ENCODE measurements around the gene SAE1. TPM values are rescaled to one million over a fixed set of nuclear protein-coding genes. Genes with fewer than 3 reads are reported as not detected.

SAE1 gene
- total and polyA plus RNA-seq, 2 experiments from 2014 or later: 115 to 236 TPM

DNA sequence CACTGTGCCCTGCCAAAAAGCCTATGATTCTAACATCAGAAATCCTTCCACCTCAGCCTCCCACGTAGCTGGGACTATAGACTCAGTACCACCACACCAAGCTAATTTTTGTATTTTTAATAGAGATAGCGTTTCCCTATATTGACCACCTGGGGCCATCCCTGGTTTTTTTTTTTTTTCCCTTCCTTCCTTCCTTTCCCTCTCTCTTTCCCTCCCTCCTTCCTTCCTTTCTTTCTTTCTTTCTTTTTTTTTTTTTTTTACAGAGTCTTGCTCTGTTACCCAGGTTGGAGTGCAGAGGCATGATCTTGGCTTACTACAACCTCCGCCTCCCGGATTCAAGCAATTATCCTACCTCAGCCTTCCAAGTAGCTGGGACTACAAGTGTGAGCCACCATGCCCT is 1.1 kb upstream of the SAE1 start (continued):
- TF ChIP-seq, protein P1, sequence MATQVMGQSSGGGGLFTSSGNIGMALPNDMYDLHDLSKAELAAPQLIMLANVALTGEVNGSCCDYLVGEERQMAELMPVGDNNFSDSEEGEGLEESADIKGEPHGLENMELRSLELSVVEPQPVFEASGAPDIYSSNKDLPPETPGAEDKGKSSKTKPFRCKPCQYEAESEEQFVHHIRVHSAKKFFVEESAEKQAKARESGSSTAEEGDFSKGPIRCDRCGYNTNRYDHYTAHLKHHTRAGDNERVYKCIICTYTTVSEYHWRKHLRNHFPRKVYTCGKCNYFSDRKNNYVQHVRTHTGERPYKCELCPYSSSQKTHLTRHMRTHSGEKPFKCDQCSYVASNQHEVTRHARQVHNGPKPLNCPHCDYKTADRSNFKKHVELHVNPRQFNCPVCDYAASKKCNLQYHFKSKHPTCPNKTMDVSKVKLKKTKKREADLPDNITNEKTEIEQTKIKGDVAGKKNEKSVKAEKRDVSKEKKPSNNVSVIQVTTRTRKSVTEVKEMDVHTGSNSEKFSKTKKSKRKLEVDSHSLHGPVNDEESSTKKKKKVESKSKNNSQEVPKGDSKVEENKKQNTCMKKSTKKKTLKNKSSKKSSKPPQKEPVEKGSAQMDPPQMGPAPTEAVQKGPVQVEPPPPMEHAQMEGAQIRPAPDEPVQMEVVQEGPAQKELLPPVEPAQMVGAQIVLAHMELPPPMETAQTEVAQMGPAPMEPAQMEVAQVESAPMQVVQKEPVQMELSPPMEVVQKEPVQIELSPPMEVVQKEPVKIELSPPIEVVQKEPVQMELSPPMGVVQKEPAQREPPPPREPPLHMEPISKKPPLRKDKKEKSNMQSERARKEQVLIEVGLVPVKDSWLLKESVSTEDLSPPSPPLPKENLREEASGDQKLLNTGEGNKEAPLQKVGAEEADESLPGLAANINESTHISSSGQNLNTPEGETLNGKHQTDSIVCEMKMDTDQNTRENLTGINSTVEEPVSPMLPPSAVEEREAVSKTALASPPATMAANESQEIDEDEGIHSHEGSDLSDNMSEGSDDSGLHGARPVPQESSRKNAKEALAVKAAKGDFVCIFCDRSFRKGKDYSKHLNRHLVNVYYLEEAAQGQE (IDR thresholded peaks at IDR 0.05; ENCODE audit: unreplicated experiment): no peak
- no peak for TF ChIP-seq CREB1 (CRISPR knock-in tag; IDR thresholded peaks at IDR 0.05; ENCODE audit: low read depth)

- TF ChIP-seq POLR2AphosphoS5 (IDR thresholded peaks at IDR 0.05; ENCODE audit: low read depth) (no peak), EZH2phosphoT487 (IDR thresholded peaks at IDR 0.05; ENCODE audit: unreplicated experiment) (no peak)
- no peaks in the 10 kb centered on the region for H3K27me3 ChIP-seq (ENCODE audit: insufficient read depth)
- peaks cover 44% of the 10 kb centered on the region for H3K79me2 ChIP-seq (replicated peaks; ENCODE audit: insufficient read depth)
- peaks cover 10% of the 10 kb centered on the region for H3K9me3 Mint-ChIP-seq
- H3K27ac Mint-ChIP-seq: peak overlapping the region; percentile 98
- no peak for DNase-seq (ENCODE audit: low spot score)
- H3K4me3 Mint-ChIP-seq: peak overlapping the region; percentile 98
- peaks cover 37% of the 10 kb centered on the region for H3K36me3 Mint-ChIP-seq (ENCODE audit: low read depth)
- peak overlapping the region; percentile 64; the same call in 1 of the 2 replicates for H2AFZ ChIP-seq
- H3K4me3 ChIP-seq: no peak overlapping the region
- ATAC-seq: no peak
- peaks cover 19% of the 10 kb centered on the region; the same call in 1 of the 2 replicates for H3F3A ChIP-seq (replicated peaks; ENCODE audit: low read depth)
- peaks cover 25% of the 10 kb centered on the region for H3K4me1 Mint-ChIP-seq
- no peak overlapping the region for H3K4me2 ChIP-seq
- H4K20me1 ChIP-seq (replicated peaks; ENCODE audit: insufficient read depth): peaks cover 34% of the 10 kb centered on the region
- H3K27me3 Mint-ChIP-seq (ENCODE audit: insufficient read depth, low read depth, poor library complexity): peaks cover 23% of the 10 kb centered on the region
- H3K9me2 ChIP-seq (ENCODE audit: insufficient read depth): no peaks in the 10 kb centered on the region
- no peak overlapping the region for H3K27ac ChIP-seq (ENCODE audit: low read depth)
- H3K36me3 ChIP-seq (ENCODE audit: insufficient read depth): peaks cover 16% of the 10 kb centered on the region; the same call in 1 of the 2 replicates
- peaks cover 28% of the 10 kb centered on the region for H3K4me1 ChIP-seq (ENCODE audit: insufficient read depth)
Observed at GRCh38 chr19:47130120-47130588, 481 bp upstream of the SAE1 start.

- peak overlapping the region; percentile 100 for H3K4me3 ChIP-seq
- peak overlapping the region; percentile 10; the same call in 1 of the 2 replicates for H3K27ac Mint-ChIP-seq
- H3K4me1 ChIP-seq (ENCODE audit: insufficient read depth): peaks cover 28% of the 10 kb centered on the region
- no peak for DNase-seq (ENCODE audit: low spot score)
- H3K4me3 Mint-ChIP-seq: peak overlapping the region; percentile 98
- H2AFZ ChIP-seq: no peak overlapping the region
- H3K36me3 ChIP-seq (ENCODE audit: insufficient read depth): peaks cover 16% of the 10 kb centered on the region; the same call in 1 of the 2 replicates
- 0 out of 2 replicates have a peak, but pooled peaks cover 19% of the 10 kb centered on the region for H3F3A ChIP-seq (replicated peaks; ENCODE audit: low read depth)
- no peaks in the 10 kb centered on the region for H3K27me3 ChIP-seq (ENCODE audit: insufficient read depth)
- H4K20me1 ChIP-seq (replicated peaks; ENCODE audit: insufficient read depth): peaks cover 56% of the 10 kb centered on the region
- peak overlapping the region; percentile 99 for H3K4me2 ChIP-seq
- peak overlapping the region; percentile 97; the same call in 1 of the 2 replicates for H3K27ac ChIP-seq (ENCODE audit: low read depth)
- peaks cover 23% of the 10 kb centered on the region for H3K27me3 Mint-ChIP-seq (ENCODE audit: insufficient read depth, low read depth, poor library complexity)
- H3K36me3 Mint-ChIP-seq (ENCODE audit: low read depth): peaks cover 55% of the 10 kb centered on the region
- H3K9me3 Mint-ChIP-seq: peaks cover 10% of the 10 kb centered on the region
- ATAC-seq: no peak
- H3K79me2 ChIP-seq (replicated peaks; ENCODE audit: insufficient read depth): peaks cover 66% of the 10 kb centered on the region
- no peaks in the 10 kb centered on the region for H3K9me2 ChIP-seq (ENCODE audit: insufficient read depth)
- peaks cover 28% of the 10 kb centered on the region for H3K4me1 Mint-ChIP-seq
- no peak for TF ChIP-seq CREB1 (CRISPR knock-in tag; IDR thresholded peaks at IDR 0.05; ENCODE audit: low read depth)
- TF ChIP-seq, protein P2, sequence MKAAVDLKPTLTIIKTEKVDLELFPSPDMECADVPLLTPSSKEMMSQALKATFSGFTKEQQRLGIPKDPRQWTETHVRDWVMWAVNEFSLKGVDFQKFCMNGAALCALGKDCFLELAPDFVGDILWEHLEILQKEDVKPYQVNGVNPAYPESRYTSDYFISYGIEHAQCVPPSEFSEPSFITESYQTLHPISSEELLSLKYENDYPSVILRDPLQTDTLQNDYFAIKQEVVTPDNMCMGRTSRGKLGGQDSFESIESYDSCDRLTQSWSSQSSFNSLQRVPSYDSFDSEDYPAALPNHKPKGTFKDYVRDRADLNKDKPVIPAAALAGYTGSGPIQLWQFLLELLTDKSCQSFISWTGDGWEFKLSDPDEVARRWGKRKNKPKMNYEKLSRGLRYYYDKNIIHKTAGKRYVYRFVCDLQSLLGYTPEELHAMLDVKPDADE (IDR thresholded peaks at IDR 0.05): no peak
- no peak for TF ChIP-seq JUNB (IDR thresholded peaks at IDR 0.05; ENCODE audit: unreplicated experiment)
- TF ChIP-seq CTCF (conservative IDR thresholded peaks at IDR 0.05; ENCODE audit: low read depth in 2 of 2): no peak
- TF ChIP-seq NANOG (IDR thresholded peaks at IDR 0.05; ENCODE audit: borderline replicate concordance): no peak
Observed at GRCh38 chr19:47132194-47132852, 1.7 kb downstream of the SAE1 start.

All from GM23338 (cell line).